ENCODE data around the gene LEMD3. TPM values are rescaled to one million over a fixed set of nuclear protein-coding genes. Genes with fewer than 3 reads are reported as not detected.

LEMD3 gene
- total and polyA plus RNA-seq, 2 of the 8 experiments (the other 6 are each of a cell fraction or from before 2014, with no cell fraction given), result 5.8 to 33.2 TPM

GRCh38 chr12:65139389-65139788, 30.0 kb upstream of the LEMD3 start:
- Histone ChIP-seq H4K91ac (replicated peaks; ENCODE audit: insufficient read length, low read length) (no peak overlapping the region), H3K18ac (ENCODE audit: extremely low read depth, low read length) (no peak overlapping the region), H3K56ac (replicated peaks; ENCODE audit: insufficient read length, low read depth, low read length) (no peak overlapping the region), H3K79me2 (ENCODE audit: control insufficient read depth in 1 of 2, insufficient read depth in 2 of 2, low read length in 2 of 2) (no peaks in the 10 kb centered on the region), H3K9me3 (ENCODE audit: insufficient read depth in 2 of 2, low read depth in 1 of 2, low read length in 1 of 2) (no peaks in the 10 kb centered on the region), H3K4ac (replicated peaks; ENCODE audit: insufficient read length, low read depth, low read length) (no peak overlapping the region), H3K27ac (ENCODE audit: low read depth, low read length) (no peak overlapping the region), H4K5ac (ENCODE audit: insufficient read length, low read depth, low read length) (no peak overlapping the region), H2BK5ac (ENCODE audit: low read depth, low read length) (no peak overlapping the region), H3K4me3 (ENCODE audit: extremely low read depth in 1 of 4, insufficient read depth in 2 of 4, low read depth in 3 of 4, low read length in 4 of 4) (no peak overlapping the region), H3K9ac (replicated peaks in 1 of 4; ENCODE audit: extremely low read depth in 1 of 4, low read depth in 3 of 4, low read length in 3 of 4) (no peak overlapping the region), H3K4me1 (replicated peaks in 1 of 4; ENCODE audit: control insufficient read depth in 3 of 4, insufficient read depth in 4 of 4, low read length in 3 of 4) (peaks cover 0 to 5% (median 0%) of the 10 kb centered on the region in 4 experiments; a peak in 1 of 7 replicates), H2BK12ac (ENCODE audit: low read depth, low read length) (no peak overlapping the region), H2AFZ (ENCODE audit: low read length) (peak overlapping the region; percentile 69), H3K4me2 (ENCODE audit: insufficient read depth in 1 of 2, low read depth in 2 of 2, low read length in 2 of 2) (no peak overlapping the region), H3K23ac (ENCODE audit: insufficient read length) (no peak overlapping the region), H2BK120ac (replicated peaks; ENCODE audit: low read depth, low read length) (no peak overlapping the region), H3K27me3 (replicated peaks in 1 of 4; ENCODE audit: control insufficient read depth in 3 of 4, extremely low read depth in 1 of 4, insufficient read depth in 3 of 4, low read length in 3 of 4) (no peaks in the 10 kb centered on the region), H4K8ac (ENCODE audit: extremely low read depth, insufficient read depth, low read length) (no peak overlapping the region), H4K20me1 (replicated peaks in 1 of 2; ENCODE audit: control insufficient read depth in 1 of 2, insufficient read depth in 2 of 2, low read length in 2 of 2) (no peaks in the 10 kb centered on the region), H2BK20ac (ENCODE audit: low read length) (no peak overlapping the region), H3K14ac (ENCODE audit: insufficient read length) (no peak overlapping the region), H2BK15ac (ENCODE audit: low read length) (no peak overlapping the region), H3K79me1 (ENCODE audit: low read depth, low read length) (no peaks in the 10 kb centered on the region), H3K23me2 (ENCODE audit: low read depth, low read length) (no peaks in the 10 kb centered on the region), H2AK5ac (ENCODE audit: low read depth, low read length) (no peak overlapping the region), H3K36me3 (ENCODE audit: control insufficient read depth in 2 of 4, insufficient read depth in 4 of 4, low read length in 3 of 4) (no peaks in the 10 kb centered on the region)
- WGBS, 2 experiments (ENCODE audit: extremely low coverage in 1 of 2, insufficient coverage in 1 of 2, insufficient read length in 1 of 2, insufficient replicate concordance in 2 of 2, low coverage in 1 of 2, low lambda C conversion rate in 2 of 2, missing lambda C conversion rate in 1 of 2), result 100% methylated on average over 1 of the region's 1 CpG; no CpG with 5 or more reads in 1 of the 2 experiments
- TF ChIP-seq TAF7 (optimal IDR thresholded peaks at IDR 0.05; ENCODE audit: borderline replicate concordance, low read depth, low read length), result no peak
- TF ChIP-seq CHD2 (IDR thresholded peaks at IDR 0.05; ENCODE audit: low read length), result no peak
- TF ChIP-seq, protein P1, sequence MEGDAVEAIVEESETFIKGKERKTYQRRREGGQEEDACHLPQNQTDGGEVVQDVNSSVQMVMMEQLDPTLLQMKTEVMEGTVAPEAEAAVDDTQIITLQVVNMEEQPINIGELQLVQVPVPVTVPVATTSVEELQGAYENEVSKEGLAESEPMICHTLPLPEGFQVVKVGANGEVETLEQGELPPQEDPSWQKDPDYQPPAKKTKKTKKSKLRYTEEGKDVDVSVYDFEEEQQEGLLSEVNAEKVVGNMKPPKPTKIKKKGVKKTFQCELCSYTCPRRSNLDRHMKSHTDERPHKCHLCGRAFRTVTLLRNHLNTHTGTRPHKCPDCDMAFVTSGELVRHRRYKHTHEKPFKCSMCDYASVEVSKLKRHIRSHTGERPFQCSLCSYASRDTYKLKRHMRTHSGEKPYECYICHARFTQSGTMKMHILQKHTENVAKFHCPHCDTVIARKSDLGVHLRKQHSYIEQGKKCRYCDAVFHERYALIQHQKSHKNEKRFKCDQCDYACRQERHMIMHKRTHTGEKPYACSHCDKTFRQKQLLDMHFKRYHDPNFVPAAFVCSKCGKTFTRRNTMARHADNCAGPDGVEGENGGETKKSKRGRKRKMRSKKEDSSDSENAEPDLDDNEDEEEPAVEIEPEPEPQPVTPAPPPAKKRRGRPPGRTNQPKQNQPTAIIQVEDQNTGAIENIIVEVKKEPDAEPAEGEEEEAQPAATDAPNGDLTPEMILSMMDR (IDR thresholded peaks at IDR 0.05; ENCODE audit: control extremely low read depth in 1 of 3, insufficient read depth in 1 of 3, low read depth in 1 of 3, low read length in 3 of 3), result no peak
- ChIA-PET POLR2A (ENCODE audit: partially characterized antibody) (interaction anchor here (0.8 kb wide), 1 partner anchor 40 kb away, joined by 4 read pairs; no protein-coding TSS in a partner anchor), CTCF (ENCODE audit: partially characterized antibody) (no interaction called here)
- no peak for DNase-seq (ENCODE audit: low read depth in 1 of 2, low spot score in 2 of 2)
- FAIRE-seq, result no peak

All from H1 (cell line).